DND-41 (cell line): ENCODE measurements around the gene SLC17A7.

ENCODE experiments used
- EZH2 ChIP-seq: IDR thresholded peaks from 3 replicates; pipeline ENCODE4 v1.6.1; 2012; ENCODE audit warnings: borderline replicate concordance, low read depth, mild to moderate bottlenecking, moderate library complexity, low read length, inconsistent platforms; ENCODE audit not compliant: severe bottlenecking
- TF ChIP-seq, protein P1 (sequence below): IDR thresholded peaks from 2 replicates; pipeline ENCODE4 v1.5.1; 2012; ENCODE audit warnings: borderline replicate concordance, low read length, moderate library complexity, mild to moderate bottlenecking; ENCODE audit not compliant: poor library complexity, severe bottlenecking; ENCODE audit errors: extremely low read depth

DNA sequence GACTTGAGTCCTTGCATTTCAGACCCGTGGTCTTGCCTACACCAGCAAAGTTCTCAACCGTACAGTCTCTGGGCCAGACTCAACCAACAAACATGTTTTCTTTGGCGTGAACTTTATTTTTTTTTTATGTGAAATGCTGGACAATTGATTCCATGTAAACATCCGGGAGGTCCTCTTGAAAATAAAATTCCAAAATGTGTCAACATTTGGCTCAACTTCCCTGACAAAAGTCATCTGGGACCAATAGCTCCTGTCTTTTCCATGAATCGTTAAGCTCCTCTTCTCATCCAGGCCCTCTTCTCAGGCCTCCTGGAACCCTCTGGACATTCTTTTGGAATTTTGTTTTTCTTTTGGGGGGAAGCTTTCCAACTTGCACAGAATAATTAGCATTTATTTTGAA is 14.4 kb upstream of the SLC17A7 start:
- TF ChIP-seq, protein P1, sequence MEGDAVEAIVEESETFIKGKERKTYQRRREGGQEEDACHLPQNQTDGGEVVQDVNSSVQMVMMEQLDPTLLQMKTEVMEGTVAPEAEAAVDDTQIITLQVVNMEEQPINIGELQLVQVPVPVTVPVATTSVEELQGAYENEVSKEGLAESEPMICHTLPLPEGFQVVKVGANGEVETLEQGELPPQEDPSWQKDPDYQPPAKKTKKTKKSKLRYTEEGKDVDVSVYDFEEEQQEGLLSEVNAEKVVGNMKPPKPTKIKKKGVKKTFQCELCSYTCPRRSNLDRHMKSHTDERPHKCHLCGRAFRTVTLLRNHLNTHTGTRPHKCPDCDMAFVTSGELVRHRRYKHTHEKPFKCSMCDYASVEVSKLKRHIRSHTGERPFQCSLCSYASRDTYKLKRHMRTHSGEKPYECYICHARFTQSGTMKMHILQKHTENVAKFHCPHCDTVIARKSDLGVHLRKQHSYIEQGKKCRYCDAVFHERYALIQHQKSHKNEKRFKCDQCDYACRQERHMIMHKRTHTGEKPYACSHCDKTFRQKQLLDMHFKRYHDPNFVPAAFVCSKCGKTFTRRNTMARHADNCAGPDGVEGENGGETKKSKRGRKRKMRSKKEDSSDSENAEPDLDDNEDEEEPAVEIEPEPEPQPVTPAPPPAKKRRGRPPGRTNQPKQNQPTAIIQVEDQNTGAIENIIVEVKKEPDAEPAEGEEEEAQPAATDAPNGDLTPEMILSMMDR, result no peak
- TF ChIP-seq EZH2, result no peak
